ENCODE results near the gene TSC22D2. TPM values are rescaled to one million over a fixed set of nuclear protein-coding genes. Genes with fewer than 3 reads are reported as not detected.

TSC22D2 gene
- total and polyA plus RNA-seq, 10 of the 15 experiments (the other 5 are each of a cell fraction or from before 2014, with no cell fraction given): 7.4 to 19.4 (median 10.9) TPM

DNA sequence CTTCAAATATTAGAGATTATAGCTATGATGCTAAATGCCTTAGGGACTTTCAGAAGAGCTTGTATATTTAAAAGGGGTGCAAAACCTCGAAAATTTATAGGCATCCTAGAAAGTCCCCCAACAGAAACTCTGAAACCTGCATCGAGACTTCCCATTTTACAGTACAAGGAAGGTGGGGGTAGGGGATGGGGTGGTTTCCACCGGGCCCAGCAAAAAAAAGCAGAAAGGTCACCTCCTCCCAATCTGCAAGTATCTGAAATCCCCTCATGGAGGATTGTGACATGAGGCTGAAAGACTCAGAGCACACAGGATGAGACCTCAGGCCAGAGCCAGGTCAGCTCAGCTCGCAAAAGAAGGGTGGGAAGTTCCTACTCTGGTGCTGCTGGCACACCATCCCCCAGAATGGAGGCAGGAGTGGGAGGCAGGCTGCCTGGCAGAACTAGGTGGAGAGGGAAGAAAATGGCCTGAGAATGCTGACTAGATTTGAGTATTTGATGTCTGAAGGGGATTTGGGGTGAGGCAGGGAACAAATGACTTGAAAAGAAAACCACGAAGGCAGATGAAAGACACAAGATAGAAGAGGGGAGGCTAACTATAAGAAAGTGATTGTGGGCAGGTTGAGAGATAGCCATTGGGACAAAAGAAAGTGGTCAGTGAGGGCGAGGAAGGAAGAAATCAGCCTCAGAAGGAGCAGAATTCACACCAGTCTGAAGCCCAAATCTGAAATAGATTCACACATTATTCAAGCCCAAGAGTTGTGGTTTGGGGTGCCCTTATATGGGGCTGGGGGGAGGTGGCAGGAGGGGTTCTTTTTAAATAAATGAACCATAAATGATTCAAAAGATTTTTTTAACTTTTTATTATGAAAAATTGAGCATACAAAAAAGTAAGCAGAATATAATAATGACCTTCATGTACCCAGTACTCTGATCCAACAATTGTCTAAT, 22.5 kb upstream of the TSC22D2 start:
- Histone ChIP-seq H3K27me3 (replicated peaks in 1 of 2; ENCODE audit: control insufficient read depth in 2 of 2, insufficient read depth in 2 of 2, low read length in 1 of 2) (no peaks in the 10 kb centered on the region), H2AFZ (ENCODE audit: control insufficient read depth, low read depth, low read length) (peak overlapping the region; percentile 91), H3K79me2 (ENCODE audit: control insufficient read depth, insufficient read depth, low read length) (no peaks in the 10 kb centered on the region), H3K9ac (ENCODE audit: control insufficient read depth, insufficient read depth, low read length) (peak overlapping the region; percentile 86), H4K20me1 (ENCODE audit: control insufficient read depth, insufficient read depth) (no peaks in the 10 kb centered on the region), H3K9me3 (replicated peaks; ENCODE audit: control insufficient read depth, insufficient read depth, low read length) (no peaks in the 10 kb centered on the region), H3K4me2 (ENCODE audit: control insufficient read depth, insufficient read depth) (peak overlapping the region; percentile 98), H3K36me3 (ENCODE audit: control insufficient read depth in 2 of 2, insufficient read depth in 2 of 2, low read length in 1 of 2) (no peaks in the 10 kb centered on the region), H3K27ac (ENCODE audit: control insufficient read depth, insufficient read depth) (peak overlapping the region; percentile 99), H3K4me3 (peak overlapping the region; percentile 35; the same call in 1 of the 2 replicates), H3K4me1 (ENCODE audit: control insufficient read depth, insufficient read depth, low read length) (peaks cover 23% of the 10 kb centered on the region)
- FAIRE-seq (no peak), DNase-seq (ENCODE audit: low read depth, low spot score) (peak; percentile 75), ATAC-seq (peak; percentile 75)
- ChIA-PET RAD21 (ENCODE audit: unreplicated experiment) (interaction anchor here (0.6 to 2.3 kb wide), 19 partner anchors 8 to 377 kb away, joined by 3 to 52 read pairs (median 5); partner anchors contain the start of genes SIAH2 and TSC22D2), CTCF (interaction anchor here (0.6 to 2.7 kb wide), 17 partner anchors 8 to 647 kb away, joined by 3 to 15 read pairs (median 3); partner anchors contain the start of gene TSC22D2), SMC1A (ENCODE audit: uncharacterized antibody, unreplicated experiment) (interaction anchor here (0.6 to 13.9 kb wide), 22 partner anchors 8 to 514 kb away, joined by 3 to 128 read pairs (median 6); partner anchors contain the start of gene TSC22D2), POLR2A (interaction anchor here (0.6 to 2.3 kb wide), 10 partner anchors 11 to 134 kb away, joined by 3 to 36 read pairs (median 6); partner anchors contain the start of gene TSC22D2)
- intact Hi-C loops (cut with micrococcal nuclease; ENCODE audit: unreplicated experiment) (loop anchor here (1.0 to 5.0 kb wide), 4 partner anchors 23 to 217 kb away; partner anchors contain the start of genes EIF2A, SELENOT, SERP1 and TSC22D2), in situ Hi-C loops (cut with MboI) (no loop called here)
- TSS peak; percentile 93 for BruUV-seq (replicated peaks)
- WGBS (ENCODE audit: insufficient coverage, insufficient replicate concordance, low lambda C conversion rate, missing lambda C conversion rate): 1% methylated on average over 6 of the region's 6 CpGs
- TF ChIP-seq RUNX3 (IDR thresholded peaks at IDR 0.05; ENCODE audit: low read length) (peak; percentile 55), RELA (IDR thresholded peaks at IDR 0.05; ENCODE audit: borderline replicate concordance, partially characterized antibody) (peak; percentile 82), NR2C1 (IDR thresholded peaks at IDR 0.05) (no peak), ZNF217 (IDR thresholded peaks at IDR 0.05) (no peak), POLR2A (IDR thresholded peaks at IDR 0.05; ENCODE audit: low read depth, low read length) (peak; percentile 69), DPF2 (IDR thresholded peaks at IDR 0.05) (peak; percentile 47), REST (IDR thresholded peaks at IDR 0.05; ENCODE audit: low read depth, low read length) (no peak), MTA2 (IDR thresholded peaks at IDR 0.05; ENCODE audit: low read depth) (peak; percentile 25), ZNF384 (IDR thresholded peaks at IDR 0.05; ENCODE audit: borderline replicate concordance, low read depth, low read length) (peak; percentile 43; the same call in 1 of the 2 replicates), NR2F1 (conservative IDR thresholded peaks at IDR 0.05) (no peak; the same call in 1 of the 2 replicates), POLR2AphosphoS5 (IDR thresholded peaks at IDR 0.05; ENCODE audit: low read length) (peak; percentile 72), NFYB (IDR thresholded peaks at IDR 0.05; ENCODE audit: insufficient read depth, low read depth, low read length) (no peak), IKZF1 (conservative IDR thresholded peaks at IDR 0.05) (peak; percentile 45), SMAD5 (IDR thresholded peaks at IDR 0.05; ENCODE audit: low read depth) (0 out of 2 replicates have a peak, but pooled peaks have one; percentile 32), SPI1 (IDR thresholded peaks at IDR 0.05; ENCODE audit: borderline replicate concordance, insufficient read depth, low read depth, low read length) (peak; percentile 34; the same call in 1 of the 2 replicates), MXI1 (IDR thresholded peaks at IDR 0.05; ENCODE audit: low read depth, low read length) (0 out of 2 replicates have a peak, but pooled peaks have one; percentile 45), KAT2A (conservative IDR thresholded peaks at IDR 0.05; ENCODE audit: control insufficient read depth, low read depth, low read length) (no peak), YY1 (IDR thresholded peaks at IDR 0.05; ENCODE audit: low read depth, low read length) (peak; percentile 77)
- TF ChIP-seq, protein P1, sequence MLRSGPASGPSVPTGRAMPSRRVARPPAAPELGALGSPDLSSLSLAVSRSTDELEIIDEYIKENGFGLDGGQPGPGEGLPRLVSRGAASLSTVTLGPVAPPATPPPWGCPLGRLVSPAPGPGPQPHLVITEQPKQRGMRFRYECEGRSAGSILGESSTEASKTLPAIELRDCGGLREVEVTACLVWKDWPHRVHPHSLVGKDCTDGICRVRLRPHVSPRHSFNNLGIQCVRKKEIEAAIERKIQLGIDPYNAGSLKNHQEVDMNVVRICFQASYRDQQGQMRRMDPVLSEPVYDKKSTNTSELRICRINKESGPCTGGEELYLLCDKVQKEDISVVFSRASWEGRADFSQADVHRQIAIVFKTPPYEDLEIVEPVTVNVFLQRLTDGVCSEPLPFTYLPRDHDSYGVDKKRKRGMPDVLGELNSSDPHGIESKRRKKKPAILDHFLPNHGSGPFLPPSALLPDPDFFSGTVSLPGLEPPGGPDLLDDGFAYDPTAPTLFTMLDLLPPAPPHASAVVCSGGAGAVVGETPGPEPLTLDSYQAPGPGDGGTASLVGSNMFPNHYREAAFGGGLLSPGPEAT (IDR thresholded peaks at IDR 0.05; ENCODE audit: low read depth): peak; percentile 82

All from GM12878 (cell line).